ENCODE measurements around the gene TMED1. TPM values are rescaled to one million over a fixed set of nuclear protein-coding genes. Genes with fewer than 3 reads are reported as not detected.
A peak's percentile ranks its signal among the peaks of the same experiment; 100 is the strongest.

TMED1 gene
- total and polyA plus RNA-seq, 2 of the 4 experiments (the other 2 are of a cell fraction), result 37.6 to 41.4 TPM

- H3K14ac ChIP-seq (replicated peaks; ENCODE audit: low read depth, low read length), result no peak overlapping the region
- H3K23ac ChIP-seq (ENCODE audit: low read depth, low read length), result no peak overlapping the region
- H3K9ac ChIP-seq (ENCODE audit: low read depth, low read length), result no peak overlapping the region
- H3K27ac ChIP-seq (ENCODE audit: insufficient read depth, low read length), result no peak overlapping the region
- no CpG with 5 or more reads among the region's 7 CpGs for WGBS, 2 experiments (ENCODE audit: extremely low coverage in 2 of 2, insufficient read length in 1 of 2)
- no peak overlapping the region for H3K18ac ChIP-seq (ENCODE audit: low read depth, low read length)
- H2AK5ac ChIP-seq (ENCODE audit: low read depth, low read length), result no peak overlapping the region
- no peak overlapping the region for H4K8ac ChIP-seq (ENCODE audit: low read depth in 2 of 2, low read length in 2 of 2)
- no peak for DNase-seq
- intact Hi-C loops (cut with micrococcal nuclease) (no loop called here), in situ Hi-C loops (cut with MboI; ENCODE audit: low sequenced_read_pairs) (no loop called here), dilution Hi-C loops (cut with HindIII; ENCODE audit: low sequenced_read_pairs, unreplicated experiment) (no loop called here)
- peak; percentile 24; the same call in 1 of the 2 replicates for ATAC-seq (ENCODE audit: low read depth)
- no peaks in the 10 kb centered on the region for H3K36me3 ChIP-seq (ENCODE audit: control insufficient read depth, insufficient read depth, low read length)
- no peak overlapping the region for H2BK120ac ChIP-seq (ENCODE audit: low read depth, low read length)
- H2BK15ac ChIP-seq (ENCODE audit: low read depth, low read length), result no peak overlapping the region
- H2AK9ac ChIP-seq (replicated peaks; ENCODE audit: low read depth, low read length, poor library complexity), result no peak overlapping the region
- H3K56ac ChIP-seq (ENCODE audit: extremely low read depth, insufficient read depth, low read length), result no peak overlapping the region
- peaks cover 3% of the 10 kb centered on the region for H3K4me1 ChIP-seq (ENCODE audit: control insufficient read depth, insufficient read depth, low read length)
- no peak overlapping the region for H2BK5ac ChIP-seq (ENCODE audit: low read depth, low read length, poor library complexity, severe bottlenecking)
- no peak overlapping the region for H3K4me2 ChIP-seq (ENCODE audit: low read depth, low read length)
- H3K9me1 ChIP-seq (ENCODE audit: insufficient read depth, low read length), result peaks cover 14% of the 10 kb centered on the region; the same call in 1 of the 2 replicates
- no peaks in the 10 kb centered on the region for H4K20me1 ChIP-seq (ENCODE audit: insufficient read depth, low read length)
- peak; percentile 38; the same call in 1 of the 2 replicates for TF ChIP-seq CTCF (conservative IDR thresholded peaks at IDR 0.05; ENCODE audit: low read depth, low read length)
- TF ChIP-seq POLR2A (IDR thresholded peaks at IDR 0.05; ENCODE audit: low read depth, low read length), result no peak
- TF ChIP-seq BHLHE40 (IDR thresholded peaks at IDR 0.05; ENCODE audit: low read depth, low read length), result no peak
- H3K4ac ChIP-seq (ENCODE audit: low read depth, low read length), result no peak overlapping the region
- CTCF ChIA-PET, result interaction anchor here (1.0 to 1.2 kb wide), 2 partner anchors 10 to 25 kb away, joined by 6 to 7 read pairs; partner anchors contain the start of gene TMED1
- H3K9me3 ChIP-seq (ENCODE audit: control insufficient read depth, insufficient read depth, low read length), result no peaks in the 10 kb centered on the region
- POLR2A ChIA-PET (ENCODE audit: unreplicated experiment), result no interaction called here
- no peak overlapping the region for H4K5ac ChIP-seq (ENCODE audit: low read depth, low read length)
- H3K79me1 ChIP-seq (ENCODE audit: low read depth in 1 of 2, low read length in 2 of 2), result peaks cover 0 to 3% of the 10 kb centered on the region in 2 experiments; a peak in 1 of 4 replicates
- no peak overlapping the region for H2BK20ac ChIP-seq (ENCODE audit: low read depth, low read length)
- H3K4me3 ChIP-seq (ENCODE audit: insufficient read depth, low read depth, low read length), result no peak overlapping the region
- no peaks in the 10 kb centered on the region for H3K27me3 ChIP-seq (ENCODE audit: control insufficient read depth, insufficient read depth, low read length)
- no TSS peak for BruUV-seq (replicated peaks)
- peak overlapping the region; percentile 63 for H2AFZ ChIP-seq (replicated peaks; ENCODE audit: low read length, poor library complexity)
- H4K91ac ChIP-seq (ENCODE audit: insufficient read depth, low read depth, low read length), result no peak overlapping the region
Measured at GRCh38 chr19:10861103-10861651, 25.2 kb upstream of the TMED1 start.
